ENCODE results near the gene GLYR1.

DNA sequence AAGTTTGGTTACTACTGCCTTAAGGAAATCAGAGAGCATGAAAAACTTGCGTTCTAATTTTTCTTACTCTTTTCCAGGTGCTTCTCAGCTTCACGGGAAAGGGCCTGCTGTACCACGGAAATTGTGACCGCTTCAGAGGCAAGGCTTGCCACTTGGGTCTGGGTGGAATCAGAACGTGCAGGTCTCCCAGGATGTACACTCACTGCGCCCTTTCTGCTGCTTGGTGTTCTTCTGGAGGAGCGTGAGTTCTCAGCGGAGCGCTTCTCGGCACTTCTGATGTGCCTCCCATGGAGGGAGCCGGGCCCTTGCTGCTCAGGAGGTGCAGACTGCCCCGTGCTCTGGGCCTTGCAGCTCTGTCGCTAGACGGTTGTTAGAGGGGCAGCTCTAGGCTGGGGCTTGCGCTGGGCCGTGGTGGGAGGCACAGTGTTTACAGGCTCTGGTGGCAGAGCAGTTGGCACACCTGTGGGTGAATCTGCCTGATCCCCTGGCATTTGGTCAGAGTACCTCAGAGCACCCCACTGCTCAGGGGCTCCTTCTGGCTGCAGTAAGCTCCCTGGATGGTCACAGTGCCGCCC lies 33.0 kb upstream of the GLYR1 start:
- no peak for TF ChIP-seq GATA3 (IDR thresholded peaks at IDR 0.05; ENCODE audit: low read depth, low read length)
- TF ChIP-seq GATA2 (IDR thresholded peaks at IDR 0.05; ENCODE audit: low read depth, low read length) = no peak

Measured in SH-SY5Y (cell line).